Measurements from ENCODE around the gene PRR14L. TPM values are rescaled to one million over a fixed set of nuclear protein-coding genes. Genes with fewer than 3 reads are reported as not detected.

Gene PRR14L
- polyA plus RNA-seq, 3 donors: 13.2 to 41.4 (median 14.6) TPM

DNA sequence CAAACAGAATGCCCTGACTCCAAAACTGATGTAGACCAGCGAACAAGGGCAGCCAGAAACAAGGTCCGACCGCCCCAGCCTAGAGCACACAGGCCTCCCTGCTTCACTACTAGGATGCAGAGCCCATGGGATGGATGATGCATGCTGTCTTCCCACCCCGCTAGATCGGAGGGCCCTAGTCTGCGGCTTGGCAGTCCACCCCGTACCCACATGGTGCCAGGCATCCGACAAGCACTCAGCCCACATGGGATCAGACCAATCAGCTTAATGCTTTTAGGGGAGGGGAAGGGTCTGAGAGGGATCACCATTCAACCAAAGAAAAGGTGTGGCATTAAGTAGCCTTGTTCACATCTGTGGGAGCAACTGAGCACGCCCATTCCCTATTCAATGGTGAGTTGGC is 118.5 kb downstream of the PRR14L start:
- Histone ChIP-seq H3K79me2 (ENCODE audit: insufficient read depth, low read length) (peaks cover 100% of the 10 kb centered on the region), H3K27ac (ENCODE audit: low read depth in 1 of 2, low read length in 2 of 2) (peak overlapping the region; percentile 73 to 75), H3K27me3 (ENCODE audit: control insufficient read depth in 2 of 2, insufficient read depth in 2 of 2, low read length in 2 of 2) (no peaks in the 10 kb centered on the region), H3K4me3 (replicated peaks in 1 of 3; ENCODE audit: low read depth in 2 of 3, low read length in 3 of 3) (peak overlapping the region in 1 of 3 experiments; percentile 80), H4K20me1 (ENCODE audit: insufficient read depth, low read length) (peaks cover 100% of the 10 kb centered on the region), H3K36me3 (replicated peaks in 1 of 2; ENCODE audit: control insufficient read depth in 1 of 2, insufficient read depth in 2 of 2, low read length in 2 of 2) (peaks cover 41 to 53% of the 10 kb centered on the region in 2 donors), H3K4me1 (ENCODE audit: control insufficient read depth in 1 of 2, insufficient read depth in 2 of 2, low read length in 2 of 2) (peaks cover 59 to 74% of the 10 kb centered on the region in 2 donors), H3K9ac (ENCODE audit: insufficient read depth, low read length, poor library complexity, severe bottlenecking) (peak overlapping the region; percentile 81), H2AFZ (ENCODE audit: insufficient read depth, low read depth, low read length, poor library complexity, severe bottlenecking) (no peak overlapping the region), H3K9me3 (replicated peaks in 1 of 2; ENCODE audit: control insufficient read depth in 1 of 2, insufficient read depth in 1 of 2, low read length in 2 of 2) (no peaks in the 10 kb centered on the region), H3K4me2 (replicated peaks; ENCODE audit: extremely low read depth, low read length, poor library complexity, severe bottlenecking) (peak overlapping the region; percentile 89)
- Mint-ChIP-seq H3K4me1 (peaks cover 68% of the 10 kb centered on the region), H3K27me3 (ENCODE audit: low read depth in 3 of 3) (peaks cover 0 to 3% (median 0%) of the 10 kb centered on the region in 3 donors), H3K27ac (peak overlapping the region; percentile 86 to 96 (median 90)), H3K4me3 (peak overlapping the region; percentile 72 to 87), H3K9me3 (no peaks in the 10 kb centered on the region), H3K36me3 (peaks cover 42 to 61% of the 10 kb centered on the region in 2 donors)
- intact Hi-C loops (cut with micrococcal nuclease): loop anchor here (5.0 to 10.0 kb wide), 6 partner anchors 74 to 313 kb away; partner anchors contain the start of genes PATZ1 (in 2 of the 2), EIF4ENIF1 (in 1 of the 2), SFI1 (in 1 of the 2) and YWHAH (in 1 of the 2)
- TF ChIP-seq, protein P1, sequence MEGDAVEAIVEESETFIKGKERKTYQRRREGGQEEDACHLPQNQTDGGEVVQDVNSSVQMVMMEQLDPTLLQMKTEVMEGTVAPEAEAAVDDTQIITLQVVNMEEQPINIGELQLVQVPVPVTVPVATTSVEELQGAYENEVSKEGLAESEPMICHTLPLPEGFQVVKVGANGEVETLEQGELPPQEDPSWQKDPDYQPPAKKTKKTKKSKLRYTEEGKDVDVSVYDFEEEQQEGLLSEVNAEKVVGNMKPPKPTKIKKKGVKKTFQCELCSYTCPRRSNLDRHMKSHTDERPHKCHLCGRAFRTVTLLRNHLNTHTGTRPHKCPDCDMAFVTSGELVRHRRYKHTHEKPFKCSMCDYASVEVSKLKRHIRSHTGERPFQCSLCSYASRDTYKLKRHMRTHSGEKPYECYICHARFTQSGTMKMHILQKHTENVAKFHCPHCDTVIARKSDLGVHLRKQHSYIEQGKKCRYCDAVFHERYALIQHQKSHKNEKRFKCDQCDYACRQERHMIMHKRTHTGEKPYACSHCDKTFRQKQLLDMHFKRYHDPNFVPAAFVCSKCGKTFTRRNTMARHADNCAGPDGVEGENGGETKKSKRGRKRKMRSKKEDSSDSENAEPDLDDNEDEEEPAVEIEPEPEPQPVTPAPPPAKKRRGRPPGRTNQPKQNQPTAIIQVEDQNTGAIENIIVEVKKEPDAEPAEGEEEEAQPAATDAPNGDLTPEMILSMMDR (IDR thresholded peaks at IDR 0.05): no peak
- WGBS (ENCODE audit: insufficient coverage): 89% methylated on average over 4 of the region's 9 CpGs
- DNase-seq: no peak

Small RNAs within 50 kb of the gene (small RNA-seq; reads per million reads assigned to genes)
- not detected for gene RN7SL20P (ENCODE audit: insufficient read length, low read depth)

Other genes starting within 250 kb of the PRR14L start
- 100 to 1,000 TPM in 1 of 3 donors, 10 to 100 TPM in 2; 38.1 to 112 (median 45.3) TPM for gene PISD, start 87.9 kb downstream of the PRR14L start, polyA plus RNA-seq
- 10 to 100 TPM in 1 of 3 donors, 1 to 10 TPM in 2; 2.2 to 19.5 (median 4.1) TPM for gene DEPDC5, start 3.9 kb upstream of the PRR14L start, polyA plus RNA-seq
- gene YWHAH, start 194.4 kb upstream of the PRR14L start, polyA plus RNA-seq: 100 to 1,000 TPM in 2 of 3 donors, 10 to 100 TPM in 1; 59.5 to 136 (median 132) TPM

All from CD14-positive monocyte (primary cell).